HEK293 (cell line): Measurements from ENCODE around the gene NAMPT.
A peak's percentile ranks its signal among the peaks of the same experiment; 100 is the strongest.

Experiments
- GLIS2 ChIP-seq: fragments of 450-650 bp; formaldehyde crosslinking; IDR thresholded peaks from 2 replicates; pipeline ENCODE4 v1.5.1; 2016; ENCODE audit warnings: missing biosample characterization, missing genetic modification characterization
- HOXC10 ChIP-seq: sonication (generic); formaldehyde crosslinking; IDR thresholded peaks from 2 replicates; pipeline ENCODE4 v1.8.1; 2023; ENCODE audit warnings: mild to moderate bottlenecking, missing genetic modification reagents
- IKZF3 ChIP-seq: fragments of 450-650 bp; IDR thresholded peaks from 2 replicates; pipeline ENCODE4 v1.5.0; 2018; ENCODE audit warnings: missing biosample characterization, mild to moderate bottlenecking, missing genetic modification characterization, moderate library complexity
- KLF7 ChIP-seq: fragments of 450-650 bp; formaldehyde crosslinking; IDR thresholded peaks from 2 replicates; pipeline ENCODE4 v1.5.1; 2016; ENCODE audit warnings: missing biosample characterization, missing genetic modification characterization, borderline replicate concordance
- KLF9 ChIP-seq: fragments of 450-650 bp; formaldehyde crosslinking; IDR thresholded peaks from 2 replicates; pipeline ENCODE4 v1.5.1; 2016; ENCODE audit warnings: missing biosample characterization, missing genetic modification characterization, low read depth
- MZF1 ChIP-seq: fragments of 450-650 bp; formaldehyde crosslinking; IDR thresholded peaks from 2 replicates; pipeline ENCODE4 v1.5.1; 2017; ENCODE audit warnings: missing biosample characterization, missing genetic modification characterization, borderline replicate concordance
- PRDM4 ChIP-seq: fragments of 450-650 bp; formaldehyde crosslinking; IDR thresholded peaks from 2 replicates; pipeline ENCODE4 v1.5.1; 2017; ENCODE audit warnings: missing biosample characterization, missing genetic modification characterization
- SALL2 ChIP-seq: fragments of 450-650 bp; formaldehyde crosslinking; IDR thresholded peaks from 2 replicates; pipeline ENCODE4 v1.5.0; 2017; ENCODE audit warnings: missing biosample characterization, mild to moderate bottlenecking, missing genetic modification characterization, borderline replicate concordance
- SCRT2 ChIP-seq: fragments of 450-650 bp; formaldehyde crosslinking; IDR thresholded peaks from 2 replicates; pipeline ENCODE4 v1.5.1; 2016; ENCODE audit warnings: missing biosample characterization, missing genetic modification characterization
- TRIM28 ChIP-seq: IDR thresholded peaks from 2 replicates; pipeline ENCODE4 v1.6.1; 2011; ENCODE audit warnings: low read length, control low read depth, borderline replicate concordance
- ZBTB48 ChIP-seq: fragments of 450-650 bp; formaldehyde crosslinking; IDR thresholded peaks from 2 replicates; pipeline ENCODE4 v1.5.1; 2016; ENCODE audit warnings: missing biosample characterization, missing genetic modification characterization
- ZBTB6 ChIP-seq: fragments of 450-650 bp; formaldehyde crosslinking; IDR thresholded peaks from 2 replicates; pipeline ENCODE4 v1.5.1; 2017; ENCODE audit warnings: missing biosample characterization, missing genetic modification characterization
- ZBTB8A ChIP-seq: fragments of 450-650 bp; formaldehyde crosslinking; IDR thresholded peaks from 2 replicates; pipeline ENCODE4 v1.5.1; 2016; ENCODE audit warnings: missing biosample characterization, missing genetic modification characterization
- ZFP69B ChIP-seq: fragments of 450-650 bp; formaldehyde crosslinking; IDR thresholded peaks from 2 replicates; pipeline ENCODE4 v1.5.1; 2016; ENCODE audit warnings: missing biosample characterization, missing genetic modification characterization
- ZNF112 ChIP-seq: fragments of 450-650 bp; formaldehyde crosslinking; IDR thresholded peaks from 2 replicates; pipeline ENCODE4 v1.5.0; 2017; ENCODE audit warnings: missing biosample characterization, missing genetic modification characterization
- ZNF114 ChIP-seq: fragments of 450-650 bp; formaldehyde crosslinking; IDR thresholded peaks from 2 replicates; pipeline ENCODE4 v1.5.0; 2017; ENCODE audit warnings: missing biosample characterization, missing genetic modification characterization
- ZNF138 ChIP-seq: fragments of 450-650 bp; formaldehyde crosslinking; IDR thresholded peaks from 2 replicates; pipeline ENCODE4 v1.5.1; 2016; ENCODE audit warnings: missing biosample characterization, missing genetic modification characterization, borderline replicate concordance
- ZNF148 ChIP-seq: fragments of 450-650 bp; formaldehyde crosslinking; IDR thresholded peaks from 2 replicates; pipeline ENCODE4 v1.5.0; 2017; ENCODE audit warnings: missing biosample characterization, missing genetic modification characterization, borderline replicate concordance
- ZNF155 ChIP-seq: fragments of 450-650 bp; formaldehyde crosslinking; IDR thresholded peaks from 2 replicates; pipeline ENCODE4 v1.5.1; 2016; ENCODE audit warnings: missing biosample characterization, missing genetic modification characterization
- ZNF157 ChIP-seq: fragments of 450-650 bp; formaldehyde crosslinking; IDR thresholded peaks from 2 replicates; pipeline ENCODE4 v1.5.1; 2016; ENCODE audit warnings: missing biosample characterization, missing genetic modification characterization
- ZNF2 ChIP-seq: fragments of 450-650 bp; formaldehyde crosslinking; IDR thresholded peaks from 2 replicates; pipeline ENCODE4 v1.5.1; 2016; ENCODE audit warnings: missing biosample characterization, missing genetic modification characterization
- ZNF202 ChIP-seq: fragments of 450-650 bp; formaldehyde crosslinking; IDR thresholded peaks from 2 replicates; pipeline ENCODE4 v1.5.1; 2016; ENCODE audit warnings: missing biosample characterization, missing genetic modification characterization, borderline replicate concordance
- ZNF248 ChIP-seq: fragments of 450-650 bp; formaldehyde crosslinking; IDR thresholded peaks from 2 replicates; pipeline ENCODE4 v1.5.1; 2017; ENCODE audit warnings: missing biosample characterization, missing genetic modification characterization
- ZNF324 ChIP-seq: fragments of 450-650 bp; formaldehyde crosslinking; IDR thresholded peaks from 2 replicates; pipeline ENCODE4 v1.5.1; 2016; ENCODE audit warnings: missing biosample characterization, missing genetic modification characterization
- ZNF398 ChIP-seq: fragments of 450-650 bp; formaldehyde crosslinking; IDR thresholded peaks from 2 replicates; pipeline ENCODE4 v1.5.1; 2017; ENCODE audit warnings: missing biosample characterization, missing genetic modification characterization
- ZNF514 ChIP-seq: fragments of 450-650 bp; formaldehyde crosslinking; IDR thresholded peaks from 2 replicates; pipeline ENCODE4 v1.5.1; 2016; ENCODE audit warnings: missing biosample characterization, missing genetic modification characterization
- ZNF555 ChIP-seq: fragments of 450-650 bp; formaldehyde crosslinking; conservative IDR thresholded peaks from 2 replicates; pipeline ENCODE4 v1.5.1; 2017; ENCODE audit warnings: missing biosample characterization, mild to moderate bottlenecking, missing genetic modification characterization, inconsistent platforms
- ZNF624 ChIP-seq: fragments of 450-650 bp; formaldehyde crosslinking; IDR thresholded peaks from 2 replicates; pipeline ENCODE4 v1.5.1; 2017; ENCODE audit warnings: missing biosample characterization, missing genetic modification characterization
- ZNF704 ChIP-seq: fragments of 450-650 bp; formaldehyde crosslinking; IDR thresholded peaks from 2 replicates; pipeline ENCODE4 v1.5.1; 2016; ENCODE audit warnings: missing biosample characterization, missing genetic modification characterization
- ZNF707 ChIP-seq: fragments of 450-650 bp; formaldehyde crosslinking; IDR thresholded peaks from 2 replicates; pipeline ENCODE4 v1.5.1; 2016; ENCODE audit warnings: missing biosample characterization, missing genetic modification characterization
- ZNF777 ChIP-seq: fragments of 450-650 bp; formaldehyde crosslinking; IDR thresholded peaks from 2 replicates; pipeline ENCODE4 v1.5.1; 2017; ENCODE audit warnings: missing biosample characterization, missing genetic modification characterization, borderline replicate concordance
- ZNF830 ChIP-seq: fragments of 450-650 bp; IDR thresholded peaks from 2 replicates; pipeline ENCODE4 v1.5.0; 2018; ENCODE audit warnings: missing biosample characterization, missing genetic modification characterization, low read depth, mild to moderate bottlenecking, moderate library complexity
- ZXDB ChIP-seq: fragments of 450-650 bp; formaldehyde crosslinking; IDR thresholded peaks from 2 replicates; pipeline ENCODE4 v1.5.1; 2016; ENCODE audit warnings: missing biosample characterization, missing genetic modification characterization

Gene NAMPT

GRCh38 chr7:106285051-106285854, 470 bp upstream of the NAMPT start (continued):
- TF ChIP-seq ZNF148 (tag by site-specific recombination): no peak
- TF ChIP-seq ZNF324 (tag by site-specific recombination): no peak
- TF ChIP-seq KLF9: peak; percentile 88
- TF ChIP-seq ZNF704 (tag by site-specific recombination): no peak
- TF ChIP-seq KLF7: no peak
- TF ChIP-seq ZNF624 (tag by site-specific recombination): no peak
- TF ChIP-seq TRIM28: no peak
- TF ChIP-seq ZNF114 (tag by site-specific recombination): no peak
- no peak for TF ChIP-seq ZNF514 (tag by site-specific recombination)
- no peak for TF ChIP-seq ZNF157 (tag by site-specific recombination)
- peak; percentile 92 for TF ChIP-seq GLIS2
- no peak; the same call in 1 of the 2 replicates for TF ChIP-seq ZNF398 (tag by site-specific recombination)
- TF ChIP-seq SALL2 (tag by site-specific recombination): no peak
- no peak for TF ChIP-seq ZBTB48 (tag by site-specific recombination)
- TF ChIP-seq MZF1 (tag by site-specific recombination): no peak; the same call in 1 of the 2 replicates
- TF ChIP-seq ZNF707 (tag by site-specific recombination): no peak
- TF ChIP-seq IKZF3 (tag by site-specific recombination): peak; percentile 88
- no peak for TF ChIP-seq ZNF112 (tag by site-specific recombination)
- TF ChIP-seq ZNF138 (tag by site-specific recombination): no peak
- TF ChIP-seq ZBTB6: no peak
- no peak for TF ChIP-seq HOXC10
- no peak for TF ChIP-seq ZNF202 (tag by site-specific recombination)
- TF ChIP-seq ZFP69B (tag by site-specific recombination): peak; percentile 20; the same call in 1 of the 2 replicates
- TF ChIP-seq ZBTB8A (tag by site-specific recombination): peak; percentile 43; the same call in 1 of the 2 replicates
- TF ChIP-seq SCRT2 (tag by site-specific recombination): no peak
- no peak for TF ChIP-seq ZNF830
- TF ChIP-seq ZNF555 (tag by site-specific recombination): no peak
- TF ChIP-seq ZNF248 (tag by site-specific recombination): no peak
- no peak for TF ChIP-seq ZNF2 (tag by site-specific recombination)
- TF ChIP-seq PRDM4 (tag by site-specific recombination): no peak
- TF ChIP-seq ZNF777 (tag by site-specific recombination): no peak
- TF ChIP-seq ZXDB (tag by site-specific recombination): peak; percentile 61
- TF ChIP-seq ZNF155 (tag by site-specific recombination): no peak
